ENCODE measurements around the gene ZNF468.
"Not testable (repeated sequence)": the region's sequence is repeated elsewhere in the genome, so short reads cannot be mapped to it uniquely, and the experiment has no call there.

ZNF468 gene

GRCh38 chr19:52857378-52858191 is at the start of gene ZNF468:
ZNF468 (minus strand) TSS chr19:52857619; CDS start chr19:52854272, 3,347 bp downstream.
- peak; percentile 54 for DNase-seq

- not testable (repeated sequence) for DNase-seq
Observed at GRCh38 chr19:52904052-52904780, 46.8 kb upstream of the ZNF468 start.

- DNase-seq = no peak
Observed at GRCh38 chr19:52901842-52902241, 44.4 kb upstream of the ZNF468 start.

GRCh38 chr19:52898596-52898995 is 41.2 kb upstream of the ZNF468 start:
- DNase-seq = not testable (repeated sequence)

GRCh38 chr19:52898101-52898500 is 40.7 kb upstream of the ZNF468 start:
- no peak for DNase-seq

- peak; percentile 82 for DNase-seq
Observed at GRCh38 chr19:52897138-52897935, 39.9 kb upstream of the ZNF468 start, which contains the start of gene ZNF320. ZNF320 (minus strand) TSS chr19:52897635; CDS start chr19:52890255, 7,380 bp downstream.

GRCh38 chr19:52896431-52897137 is 39.2 kb upstream of the ZNF468 start:
- peak; percentile 1 for DNase-seq

GRCh38 chr19:52891336-52891735 is 33.9 kb upstream of the ZNF468 start:
- no peak for DNase-seq

GRCh38 chr19:52889931-52890330 is 32.5 kb upstream of the ZNF468 start:
- DNase-seq = no peak

GRCh38 chr19:52889076-52889475 is 31.7 kb upstream of the ZNF468 start:
- DNase-seq = no peak

- no peak for DNase-seq
Observed at GRCh38 chr19:52880895-52881389, 23.5 kb upstream of the ZNF468 start.

- DNase-seq = not testable (repeated sequence)
Observed at GRCh38 chr19:52872996-52873395, 15.6 kb upstream of the ZNF468 start.

- DNase-seq = no peak
Observed at GRCh38 chr19:52871466-52871865, 14.0 kb upstream of the ZNF468 start.

- DNase-seq = not testable (repeated sequence)
Observed at GRCh38 chr19:52868031-52868430, 10.6 kb upstream of the ZNF468 start.

GRCh38 chr19:52856540-52857377 is 660 bp downstream of the ZNF468 start:
- not testable (repeated sequence) for DNase-seq

- DNase-seq = not testable (repeated sequence)
Observed at GRCh38 chr19:52847352-52847751, 10.1 kb downstream of the ZNF468 start.

GRCh38 chr19:52840825-52841465 is 16.5 kb downstream of the ZNF468 start:
- DNase-seq = not testable (repeated sequence)

- not testable (repeated sequence) for DNase-seq
Observed at GRCh38 chr19:52834289-52834688, 23.1 kb downstream of the ZNF468 start.

GRCh38 chr19:52833541-52833940 is 23.9 kb downstream of the ZNF468 start:
- not testable (repeated sequence) for DNase-seq

- DNase-seq = not testable (repeated sequence)
Observed at GRCh38 chr19:52829866-52830265, 27.6 kb downstream of the ZNF468 start.

- no peak for DNase-seq
Observed at GRCh38 chr19:52825765-52826164, 31.7 kb downstream of the ZNF468 start.
